Measurements from ENCODE around the gene SND1.

- TF ChIP-seq CTCF (IDR thresholded peaks at IDR 0.05; ENCODE audit: insufficient read depth, low read length): no peak
- no peak for TF ChIP-seq POLR2AphosphoS5 (IDR thresholded peaks at IDR 0.05; ENCODE audit: low read depth)
Measured at GRCh38 chr7:127976738-127977120, 324.7 kb downstream of the SND1 start.

All from HL-60 (cell line).